NCI-H1694 (cell line): Measurements from ENCODE around the gene DISP1.
A peak's percentile ranks its signal among the peaks of the same experiment; 100 is the strongest.

ENCODE experiments used
- DNase-seq: peaks from one replicate; lab custom pipeline; 2025; lab: John Stamatoyannopoulos, UW

The DISP1 gene

GRCh38 chr1:222814536-222815439 is at the start of gene DISP1:
TSS of gene DISP1 (plus strand) at chr1:222815039. CDS start at chr1:222942824, 127,785 bp downstream.
- peak; percentile 63 for DNase-seq

GRCh38 chr1:222767152-222767571 is 47.7 kb upstream of the DISP1 start:
- no peak for DNase-seq

- no peak for DNase-seq
Observed at GRCh38 chr1:222768592-222768991, 46.2 kb upstream of the DISP1 start.

- DNase-seq: no peak
Observed at GRCh38 chr1:222769181-222769580, 45.7 kb upstream of the DISP1 start.

GRCh38 chr1:222769971-222770620 is 44.7 kb upstream of the DISP1 start:
- no peak for DNase-seq

- DNase-seq: peak; percentile 77
Observed at GRCh38 chr1:222772996-222773379, 41.9 kb upstream of the DISP1 start.

GRCh38 chr1:222777463-222777862 is 37.4 kb upstream of the DISP1 start:
- no peak for DNase-seq

- DNase-seq: no peak
Observed at GRCh38 chr1:222777977-222778376, 36.9 kb upstream of the DISP1 start.

GRCh38 chr1:222781251-222781650 is 33.6 kb upstream of the DISP1 start:
- DNase-seq: no peak

GRCh38 chr1:222783051-222783450 is 31.8 kb upstream of the DISP1 start:
- no peak for DNase-seq

- no peak for DNase-seq
Observed at GRCh38 chr1:222784371-222784770, 30.5 kb upstream of the DISP1 start.

GRCh38 chr1:222784916-222785315 is 29.9 kb upstream of the DISP1 start:
- no peak for DNase-seq

GRCh38 chr1:222785529-222785928 is 29.3 kb upstream of the DISP1 start:
- no peak for DNase-seq

GRCh38 chr1:222786121-222786520 is 28.7 kb upstream of the DISP1 start:
- no peak for DNase-seq

- DNase-seq: no peak
Observed at GRCh38 chr1:222787729-222788128, 27.1 kb upstream of the DISP1 start.

- DNase-seq: no peak
Observed at GRCh38 chr1:222788402-222789156, 26.3 kb upstream of the DISP1 start.

GRCh38 chr1:222790115-222790514 is 24.7 kb upstream of the DISP1 start:
- no peak for DNase-seq

GRCh38 chr1:222790520-222790919 is 24.3 kb upstream of the DISP1 start:
- no peak for DNase-seq

GRCh38 chr1:222791006-222791710 is 23.7 kb upstream of the DISP1 start:
- no peak for DNase-seq

- no peak for DNase-seq
Observed at GRCh38 chr1:222792744-222793143, 22.1 kb upstream of the DISP1 start.

- no peak for DNase-seq
Observed at GRCh38 chr1:222794656-222795474, 20.0 kb upstream of the DISP1 start.
